Vagina (tissue), 2 donors: Measurements from ENCODE around the gene PLCE1.

Source experiments
- POLR2A ChIP-seq, 2 donors: fragments of 450-650 bp; IDR thresholded peaks; one replicate each; pipeline ENCODE4 v1.6.1; 2017; ENCODE audit warnings: antibody characterized with exemption in 2 of 2, mild to moderate bottlenecking in 2 of 2, moderate library complexity in 2 of 2
- TF ChIP-seq, protein P1 (sequence below), 3 experiments: fragments of 450-650 bp in 2 of 3; fragments of 200-600 bp in 1 of 3; sonication (generic) in 1 of 3; IDR thresholded peaks; one replicate each; pipeline ENCODE4 v1.5.1; 2017 to 2019; ENCODE audit warnings: antibody characterized with exemption in 3 of 3, mild to moderate bottlenecking in 2 of 3, moderate library complexity in 2 of 3

DNA sequence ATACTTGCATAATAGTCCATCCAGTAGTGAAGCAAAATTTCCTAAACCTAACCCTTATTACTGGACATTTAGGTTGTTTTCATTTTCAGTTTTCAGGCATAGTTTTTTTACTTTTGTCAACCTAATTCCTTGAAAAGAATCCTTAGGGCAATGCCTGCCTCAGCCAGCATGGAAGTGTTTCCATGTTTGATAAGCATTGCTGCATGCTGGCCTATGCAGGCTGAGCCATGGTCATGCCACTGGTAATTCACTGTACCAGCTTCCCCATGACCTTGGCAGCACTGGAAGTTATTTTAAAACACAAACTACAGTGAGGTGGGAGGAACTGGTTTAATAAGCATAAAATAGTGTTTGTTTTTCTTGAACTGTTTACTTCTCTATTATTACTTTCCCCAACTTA, 27.8 kb upstream of the PLCE1 start:
- TF ChIP-seq, protein P1, sequence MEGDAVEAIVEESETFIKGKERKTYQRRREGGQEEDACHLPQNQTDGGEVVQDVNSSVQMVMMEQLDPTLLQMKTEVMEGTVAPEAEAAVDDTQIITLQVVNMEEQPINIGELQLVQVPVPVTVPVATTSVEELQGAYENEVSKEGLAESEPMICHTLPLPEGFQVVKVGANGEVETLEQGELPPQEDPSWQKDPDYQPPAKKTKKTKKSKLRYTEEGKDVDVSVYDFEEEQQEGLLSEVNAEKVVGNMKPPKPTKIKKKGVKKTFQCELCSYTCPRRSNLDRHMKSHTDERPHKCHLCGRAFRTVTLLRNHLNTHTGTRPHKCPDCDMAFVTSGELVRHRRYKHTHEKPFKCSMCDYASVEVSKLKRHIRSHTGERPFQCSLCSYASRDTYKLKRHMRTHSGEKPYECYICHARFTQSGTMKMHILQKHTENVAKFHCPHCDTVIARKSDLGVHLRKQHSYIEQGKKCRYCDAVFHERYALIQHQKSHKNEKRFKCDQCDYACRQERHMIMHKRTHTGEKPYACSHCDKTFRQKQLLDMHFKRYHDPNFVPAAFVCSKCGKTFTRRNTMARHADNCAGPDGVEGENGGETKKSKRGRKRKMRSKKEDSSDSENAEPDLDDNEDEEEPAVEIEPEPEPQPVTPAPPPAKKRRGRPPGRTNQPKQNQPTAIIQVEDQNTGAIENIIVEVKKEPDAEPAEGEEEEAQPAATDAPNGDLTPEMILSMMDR (IDR thresholded peaks at IDR 0.05): no peak
- no peak for TF ChIP-seq POLR2A (IDR thresholded peaks at IDR 0.05)
